ENCODE data around the gene SP100. TPM values are rescaled to one million over a fixed set of nuclear protein-coding genes. Genes with fewer than 3 reads are reported as not detected.

SP100 gene
- total and polyA plus RNA-seq, 11 donors = 32.6 to 133 (median 67.5) TPM

DNA sequence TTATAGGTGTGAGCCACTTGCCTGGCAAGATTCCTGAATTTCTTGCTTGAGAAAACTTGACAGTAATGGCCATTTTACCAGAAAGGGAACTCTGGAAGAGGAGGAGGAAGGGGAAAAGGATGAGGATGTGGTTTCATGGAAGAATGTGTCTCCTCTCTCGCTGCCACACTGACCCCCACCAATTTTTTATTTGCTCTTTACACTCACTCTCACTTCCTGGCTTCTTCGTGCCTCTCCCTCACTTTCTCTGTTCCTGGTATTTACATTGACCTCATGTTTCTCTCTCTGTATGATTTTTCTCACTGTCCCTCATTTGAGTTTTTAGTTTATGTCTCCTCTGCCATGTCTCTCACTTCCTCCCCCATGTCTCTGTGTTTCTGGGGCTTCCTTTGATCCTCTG is 162.1 kb downstream of the SP100 start:
- TF ChIP-seq POLR2A (IDR thresholded peaks at IDR 0.05) = no peak
- TF ChIP-seq, protein P1, sequence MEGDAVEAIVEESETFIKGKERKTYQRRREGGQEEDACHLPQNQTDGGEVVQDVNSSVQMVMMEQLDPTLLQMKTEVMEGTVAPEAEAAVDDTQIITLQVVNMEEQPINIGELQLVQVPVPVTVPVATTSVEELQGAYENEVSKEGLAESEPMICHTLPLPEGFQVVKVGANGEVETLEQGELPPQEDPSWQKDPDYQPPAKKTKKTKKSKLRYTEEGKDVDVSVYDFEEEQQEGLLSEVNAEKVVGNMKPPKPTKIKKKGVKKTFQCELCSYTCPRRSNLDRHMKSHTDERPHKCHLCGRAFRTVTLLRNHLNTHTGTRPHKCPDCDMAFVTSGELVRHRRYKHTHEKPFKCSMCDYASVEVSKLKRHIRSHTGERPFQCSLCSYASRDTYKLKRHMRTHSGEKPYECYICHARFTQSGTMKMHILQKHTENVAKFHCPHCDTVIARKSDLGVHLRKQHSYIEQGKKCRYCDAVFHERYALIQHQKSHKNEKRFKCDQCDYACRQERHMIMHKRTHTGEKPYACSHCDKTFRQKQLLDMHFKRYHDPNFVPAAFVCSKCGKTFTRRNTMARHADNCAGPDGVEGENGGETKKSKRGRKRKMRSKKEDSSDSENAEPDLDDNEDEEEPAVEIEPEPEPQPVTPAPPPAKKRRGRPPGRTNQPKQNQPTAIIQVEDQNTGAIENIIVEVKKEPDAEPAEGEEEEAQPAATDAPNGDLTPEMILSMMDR (IDR thresholded peaks at IDR 0.05) = no peak
- peaks cover 0 to 3% (median 0%) of the 10 kb centered on the region in 12 donors for H3K4me1 ChIP-seq
- peaks cover 0 to 12% (median 0%) of the 10 kb centered on the region in 12 donors for H3K9me3 ChIP-seq
- H3K4me3 ChIP-seq = no peak overlapping the region
- DNase-seq = no peak
- H3K27ac ChIP-seq = no peak overlapping the region
- no peaks in the 10 kb centered on the region for H3K36me3 ChIP-seq
- intact Hi-C loops (cut with DNase I) = no loop called here
- H3K27me3 ChIP-seq = peaks cover 0 to 5% (median 0%) of the 10 kb centered on the region in 9 donors
- ATAC-seq = no peak
- 34 to 58% (median 45%) methylated on average over 2 of the region's 2 CpGs for WGBS, 4 donors

DNA sequence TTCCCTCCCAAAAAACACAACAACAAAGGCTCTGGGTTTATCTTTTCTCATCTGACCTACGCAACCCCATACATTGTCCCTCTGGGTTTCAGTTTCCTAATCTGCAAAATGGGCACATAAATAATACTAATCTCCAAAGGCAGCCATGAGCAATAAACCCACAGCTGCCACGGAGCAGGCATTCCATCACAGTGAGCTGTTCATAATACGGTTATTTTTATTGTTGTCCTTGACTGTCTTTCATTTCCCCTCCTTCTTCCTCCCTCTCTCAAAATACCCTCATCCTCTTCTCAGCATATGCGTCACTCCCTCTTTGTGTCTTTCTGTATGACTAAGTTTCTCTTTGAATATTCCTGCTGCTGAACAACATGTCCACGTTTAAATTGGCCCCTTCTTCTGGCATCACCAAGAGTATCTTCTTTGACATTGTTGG is 166.9 kb downstream of the SP100 start:
- WGBS, 4 donors = 77 to 81% (median 77%) methylated on average over 5 of the region's 5 CpGs
- DNase-seq = no peak

DNA sequence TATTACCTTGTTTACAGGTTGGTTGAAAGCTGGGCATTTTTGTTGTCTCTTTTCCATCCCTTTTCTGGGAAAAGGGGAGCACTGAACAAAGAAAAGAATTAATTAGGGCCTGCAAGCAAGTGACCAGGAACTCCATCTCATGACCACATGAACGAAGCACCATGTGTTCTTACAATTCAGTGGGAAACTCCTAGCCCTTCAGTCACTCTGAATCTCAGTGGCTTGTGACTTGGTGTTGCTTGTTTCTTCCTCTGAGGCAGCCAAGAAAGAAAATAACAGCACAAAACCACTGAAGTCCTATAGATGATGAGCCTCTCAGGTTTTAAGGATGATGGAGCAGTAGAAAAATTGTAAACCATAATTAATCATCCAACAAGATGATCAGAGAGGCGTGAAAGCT is 167.6 kb downstream of the SP100 start:
- Histone ChIP-seq H3K4me3 (no peak overlapping the region), H3K27me3 (peaks cover 0 to 5% (median 0%) of the 10 kb centered on the region in 9 donors), H3K27ac (no peak overlapping the region), H3K4me1 (no peaks in the 10 kb centered on the region), H3K36me3 (no peaks in the 10 kb centered on the region), H3K9me3 (no peaks in the 10 kb centered on the region)
- no peak for ATAC-seq
- intact Hi-C loops (cut with DNase I) = no loop called here
- 72 to 79% (median 78%) methylated on average over 2 of the region's 2 CpGs for WGBS, 4 donors
- no peak for TF ChIP-seq POLR2A (IDR thresholded peaks at IDR 0.05)
- TF ChIP-seq, protein P1 (IDR thresholded peaks at IDR 0.05) = no peak
- DNase-seq = no peak

More for the DNA sequence above, 166.9 kb downstream of the SP100 start:
- H3K4me3 ChIP-seq = no peak overlapping the region
- peaks cover 0 to 3% (median 0%) of the 10 kb centered on the region in 12 donors for H3K4me1 ChIP-seq
- intact Hi-C loops (cut with DNase I) = no loop called here
- H3K27ac ChIP-seq = no peak overlapping the region
- TF ChIP-seq, protein P1 (IDR thresholded peaks at IDR 0.05) = no peak
- TF ChIP-seq POLR2A (IDR thresholded peaks at IDR 0.05) = no peak
- peaks cover 0 to 5% (median 0%) of the 10 kb centered on the region in 9 donors for H3K27me3 ChIP-seq
- no peaks in the 10 kb centered on the region for H3K9me3 ChIP-seq
- H3K36me3 ChIP-seq = no peaks in the 10 kb centered on the region
- ATAC-seq = no peak

DNA sequence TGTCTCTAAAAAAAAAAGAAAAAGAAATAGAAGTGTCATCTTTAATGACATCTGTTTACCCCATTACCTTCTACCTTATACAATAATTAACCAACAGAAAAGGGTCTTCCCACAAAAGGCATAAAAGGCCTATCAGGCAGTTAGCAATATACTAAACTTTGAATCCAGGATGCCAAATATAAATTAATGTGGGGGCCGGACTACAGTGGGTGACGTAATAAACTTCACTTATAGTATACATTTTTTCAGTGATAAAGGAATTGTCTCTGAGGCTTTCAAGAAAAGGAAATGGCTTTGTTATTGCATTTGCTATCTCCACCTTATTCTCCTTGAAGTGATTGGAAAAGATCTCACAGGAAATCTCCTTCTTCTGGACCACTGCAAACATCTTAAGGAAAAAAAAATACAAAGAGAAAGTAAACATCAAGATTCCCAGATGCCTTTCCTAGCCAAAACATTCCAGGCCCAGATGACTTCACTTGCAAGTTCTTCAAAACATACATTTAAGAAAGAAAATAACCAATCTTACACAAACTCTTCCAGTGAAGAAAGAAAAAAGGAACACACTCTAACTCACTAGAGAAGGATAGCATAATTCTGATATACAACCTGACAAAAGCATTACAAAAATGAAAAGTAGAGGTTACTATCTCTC is 170.5 kb downstream of the SP100 start:
- Histone ChIP-seq H3K4me1 (no peaks in the 10 kb centered on the region), H3K27ac (no peak overlapping the region), H3K4me3 (no peak overlapping the region), H3K9me3 (no peaks in the 10 kb centered on the region), H3K27me3 (no peaks in the 10 kb centered on the region), H3K36me3 (no peaks in the 10 kb centered on the region)
- DNase-seq (no peak), ATAC-seq (no peak)
- WGBS, 4 donors = 49 to 59% (median 54%) methylated on average over 2 of the region's 2 CpGs
- intact Hi-C loops (cut with DNase I) = no loop called here
- TF ChIP-seq, protein P1 (IDR thresholded peaks at IDR 0.05) = no peak
- no peak for TF ChIP-seq POLR2A (IDR thresholded peaks at IDR 0.05)
